ENCODE results near the gene SPOP. TPM values are rescaled to one million over a fixed set of nuclear protein-coding genes. Genes with fewer than 3 reads are reported as not detected.
A peak's percentile ranks its signal among the peaks of the same experiment; 100 is the strongest.

Gene SPOP
- total and polyA plus RNA-seq, 2 experiments from 2014 or later, result 13.9 to 18.6 TPM

DNA sequence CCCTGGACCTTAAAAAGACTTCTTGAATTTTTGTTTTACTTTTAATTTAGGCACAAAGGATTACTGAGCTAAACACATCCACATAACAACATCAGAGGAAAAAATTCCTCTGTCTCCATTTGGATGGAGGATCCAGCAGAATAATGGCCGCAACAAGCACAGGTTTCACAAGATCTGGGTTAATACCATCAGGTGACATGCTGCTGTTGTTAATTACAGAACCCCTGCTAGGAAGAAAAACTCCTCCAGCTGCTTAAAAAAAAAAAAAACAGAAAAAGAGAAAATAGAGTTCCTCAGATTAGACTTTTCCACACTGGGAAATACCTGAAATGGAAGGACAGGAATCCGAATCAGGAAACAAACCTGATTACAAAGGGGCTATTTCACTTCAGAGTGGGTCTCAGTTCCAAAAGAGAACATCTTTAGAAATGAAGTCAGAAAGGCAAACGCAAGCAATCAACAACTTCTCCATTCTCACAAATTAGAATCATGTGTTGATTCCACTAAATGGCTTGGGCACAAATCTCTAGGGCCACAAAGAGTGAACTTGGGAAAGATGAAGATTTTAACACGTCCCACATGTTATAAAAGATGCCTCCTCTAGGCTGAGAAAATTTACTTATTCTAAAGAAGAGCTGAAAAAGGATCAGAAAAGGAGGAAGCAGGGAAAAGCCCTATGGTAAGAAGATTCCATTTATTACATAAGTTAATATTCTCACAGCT lies 44.0 kb downstream of the SPOP start:
- H3K27ac Mint-ChIP-seq, result peak overlapping the region; percentile 79
- no peak overlapping the region for H3K4me3 Mint-ChIP-seq
- peaks cover 27% of the 10 kb centered on the region for H3K4me1 Mint-ChIP-seq
- H3K36me3 Mint-ChIP-seq (ENCODE audit: low read depth), result peaks cover 11% of the 10 kb centered on the region; the same call in 2 of the 3 replicates
- TF ChIP-seq EZH2 (IDR thresholded peaks at IDR 0.05; ENCODE audit: low read depth, unreplicated experiment) (no peak), CREB1 (CRISPR knock-in tag; IDR thresholded peaks at IDR 0.05; ENCODE audit: low read depth) (no peak), ZNF114 (CRISPR knock-in tag; IDR thresholded peaks at IDR 0.05) (no peak), STAT1 (IDR thresholded peaks at IDR 0.05; ENCODE audit: unreplicated experiment) (no peak), JUNB (IDR thresholded peaks at IDR 0.05; ENCODE audit: unreplicated experiment) (no peak), ETS1 (IDR thresholded peaks at IDR 0.05) (no peak), ZNF462 (CRISPR knock-in tag; IDR thresholded peaks at IDR 0.05) (no peak), EZH2phosphoT487 (IDR thresholded peaks at IDR 0.05; ENCODE audit: unreplicated experiment) (no peak), ZNF331 (CRISPR knock-in tag; IDR thresholded peaks at IDR 0.05; ENCODE audit: low read depth) (no peak), POLR2AphosphoS5 (IDR thresholded peaks at IDR 0.05; ENCODE audit: low read depth) (no peak), NANOG (IDR thresholded peaks at IDR 0.05; ENCODE audit: borderline replicate concordance) (no peak)
- TF ChIP-seq, protein P1, sequence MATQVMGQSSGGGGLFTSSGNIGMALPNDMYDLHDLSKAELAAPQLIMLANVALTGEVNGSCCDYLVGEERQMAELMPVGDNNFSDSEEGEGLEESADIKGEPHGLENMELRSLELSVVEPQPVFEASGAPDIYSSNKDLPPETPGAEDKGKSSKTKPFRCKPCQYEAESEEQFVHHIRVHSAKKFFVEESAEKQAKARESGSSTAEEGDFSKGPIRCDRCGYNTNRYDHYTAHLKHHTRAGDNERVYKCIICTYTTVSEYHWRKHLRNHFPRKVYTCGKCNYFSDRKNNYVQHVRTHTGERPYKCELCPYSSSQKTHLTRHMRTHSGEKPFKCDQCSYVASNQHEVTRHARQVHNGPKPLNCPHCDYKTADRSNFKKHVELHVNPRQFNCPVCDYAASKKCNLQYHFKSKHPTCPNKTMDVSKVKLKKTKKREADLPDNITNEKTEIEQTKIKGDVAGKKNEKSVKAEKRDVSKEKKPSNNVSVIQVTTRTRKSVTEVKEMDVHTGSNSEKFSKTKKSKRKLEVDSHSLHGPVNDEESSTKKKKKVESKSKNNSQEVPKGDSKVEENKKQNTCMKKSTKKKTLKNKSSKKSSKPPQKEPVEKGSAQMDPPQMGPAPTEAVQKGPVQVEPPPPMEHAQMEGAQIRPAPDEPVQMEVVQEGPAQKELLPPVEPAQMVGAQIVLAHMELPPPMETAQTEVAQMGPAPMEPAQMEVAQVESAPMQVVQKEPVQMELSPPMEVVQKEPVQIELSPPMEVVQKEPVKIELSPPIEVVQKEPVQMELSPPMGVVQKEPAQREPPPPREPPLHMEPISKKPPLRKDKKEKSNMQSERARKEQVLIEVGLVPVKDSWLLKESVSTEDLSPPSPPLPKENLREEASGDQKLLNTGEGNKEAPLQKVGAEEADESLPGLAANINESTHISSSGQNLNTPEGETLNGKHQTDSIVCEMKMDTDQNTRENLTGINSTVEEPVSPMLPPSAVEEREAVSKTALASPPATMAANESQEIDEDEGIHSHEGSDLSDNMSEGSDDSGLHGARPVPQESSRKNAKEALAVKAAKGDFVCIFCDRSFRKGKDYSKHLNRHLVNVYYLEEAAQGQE (IDR thresholded peaks at IDR 0.05; ENCODE audit: unreplicated experiment), result no peak
- TF ChIP-seq, protein P2, sequence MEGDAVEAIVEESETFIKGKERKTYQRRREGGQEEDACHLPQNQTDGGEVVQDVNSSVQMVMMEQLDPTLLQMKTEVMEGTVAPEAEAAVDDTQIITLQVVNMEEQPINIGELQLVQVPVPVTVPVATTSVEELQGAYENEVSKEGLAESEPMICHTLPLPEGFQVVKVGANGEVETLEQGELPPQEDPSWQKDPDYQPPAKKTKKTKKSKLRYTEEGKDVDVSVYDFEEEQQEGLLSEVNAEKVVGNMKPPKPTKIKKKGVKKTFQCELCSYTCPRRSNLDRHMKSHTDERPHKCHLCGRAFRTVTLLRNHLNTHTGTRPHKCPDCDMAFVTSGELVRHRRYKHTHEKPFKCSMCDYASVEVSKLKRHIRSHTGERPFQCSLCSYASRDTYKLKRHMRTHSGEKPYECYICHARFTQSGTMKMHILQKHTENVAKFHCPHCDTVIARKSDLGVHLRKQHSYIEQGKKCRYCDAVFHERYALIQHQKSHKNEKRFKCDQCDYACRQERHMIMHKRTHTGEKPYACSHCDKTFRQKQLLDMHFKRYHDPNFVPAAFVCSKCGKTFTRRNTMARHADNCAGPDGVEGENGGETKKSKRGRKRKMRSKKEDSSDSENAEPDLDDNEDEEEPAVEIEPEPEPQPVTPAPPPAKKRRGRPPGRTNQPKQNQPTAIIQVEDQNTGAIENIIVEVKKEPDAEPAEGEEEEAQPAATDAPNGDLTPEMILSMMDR (conservative IDR thresholded peaks at IDR 0.05; ENCODE audit: low read depth in 2 of 2), result no peak
- peaks cover 4% of the 10 kb centered on the region for H3K27me3 Mint-ChIP-seq (ENCODE audit: insufficient read depth, low read depth, poor library complexity)
- H3K9me3 Mint-ChIP-seq, result no peaks in the 10 kb centered on the region; the same call in 2 of the 3 replicates
- H3K4me1 ChIP-seq (ENCODE audit: insufficient read depth), result peaks cover 10% of the 10 kb centered on the region; the same call in 1 of the 2 replicates
- no peak overlapping the region for H3K4me3 ChIP-seq
- no peaks in the 10 kb centered on the region for H4K20me1 ChIP-seq (replicated peaks; ENCODE audit: insufficient read depth)
- no peaks in the 10 kb centered on the region for H3K36me3 ChIP-seq (ENCODE audit: insufficient read depth)
- no peak overlapping the region for H2AFZ ChIP-seq
- peak; percentile 49 for ATAC-seq
- peak; percentile 19 for DNase-seq (ENCODE audit: low spot score)
- no peaks in the 10 kb centered on the region for H3K9me2 ChIP-seq (ENCODE audit: insufficient read depth)
- H3K4me2 ChIP-seq, result no peak overlapping the region
- no peak overlapping the region for H3K27ac ChIP-seq (ENCODE audit: low read depth)
- H3F3A ChIP-seq (replicated peaks; ENCODE audit: low read depth), result no peaks in the 10 kb centered on the region
- peaks cover 29% of the 10 kb centered on the region; the same call in 1 of the 2 replicates for H3K79me2 ChIP-seq (replicated peaks; ENCODE audit: insufficient read depth)
- H3K27me3 ChIP-seq (ENCODE audit: insufficient read depth), result no peaks in the 10 kb centered on the region

Data from GM23338 (cell line).